OCI-LY1 (cell line): ENCODE measurements around the gene DHFR.
"Not testable (repeated sequence)": the region's sequence is repeated elsewhere in the genome, so short reads cannot be mapped to it uniquely, and the experiment has no call there.

Experiments used
- H2AFZ ChIP-seq: fragments of 200-600 bp; sonication (generic), shearing (Covaris generic); 2 replicates; pipeline ENCODE4 v1.6.0; 2014; ENCODE audit warnings: antibody characterized with exemption, mild to moderate bottlenecking, low read length
- H3F3A ChIP-seq: fragments of 200-600 bp; sonication (generic), shearing (Covaris generic); 2 replicates; pipeline ENCODE4 v1.6.0; 2014; ENCODE audit warnings: mild to moderate bottlenecking, antibody characterized with exemption, low read length, moderate library complexity; ENCODE audit not compliant: insufficient read depth
- H3K27ac ChIP-seq: fragments of 200-600 bp; sonication (generic); 2 replicates; pipeline ENCODE4 v1.5.1; 2014; ENCODE audit warnings: low read length, mixed run types, mild to moderate bottlenecking, low read depth; ENCODE audit not compliant: poor library complexity, severe bottlenecking
- H3K27me3 ChIP-seq: fragments of 200-600 bp; sonication (generic); 2 replicates; pipeline ENCODE4 v1.6.0; 2014; ENCODE audit warnings: antibody characterized with exemption, mild to moderate bottlenecking, low read length, moderate library complexity; ENCODE audit not compliant: insufficient read depth
- H3K36me3 ChIP-seq: fragments of 200-600 bp; sonication (generic); 2 replicates; pipeline ENCODE4 v1.6.1; 2014; ENCODE audit warnings: mild to moderate bottlenecking, antibody characterized with exemption, low read length, moderate library complexity, mixed read lengths; ENCODE audit not compliant: insufficient read depth
- H3K4me1 ChIP-seq: fragments of 200-600 bp; sonication (generic); 2 replicates; pipeline ENCODE4 v1.5.1; 2014; ENCODE audit warnings: mild to moderate bottlenecking, low read length, moderate library complexity; ENCODE audit not compliant: insufficient read depth, severe bottlenecking
- H3K4me2 ChIP-seq: fragments of 200-600 bp; sonication (generic), shearing (Covaris generic); 2 replicates; pipeline ENCODE4 v1.6.1; 2014; ENCODE audit warnings: low read length
- H3K4me3 ChIP-seq: fragments of 200-600 bp; sonication (generic); 2 replicates; pipeline ENCODE4 v1.5.1; 2014; ENCODE audit warnings: low read length, low read depth, mild to moderate bottlenecking, mixed read lengths; ENCODE audit not compliant: poor library complexity, severe bottlenecking
- H3K79me2 ChIP-seq: fragments of 200-600 bp; shearing (Covaris generic); 2 replicates; pipeline ENCODE4 v1.6.1; 2016; ENCODE audit warnings: mixed run types, low read length, mixed read lengths; ENCODE audit not compliant: insufficient read depth
- H3K9ac ChIP-seq: fragments of 200-600 bp; sonication (generic), shearing (Covaris generic); 2 replicates; pipeline ENCODE4 v1.6.1; 2014; ENCODE audit warnings: mild to moderate bottlenecking, low read length, mixed read lengths
- H3K9me2 ChIP-seq: fragments of 200-600 bp; sonication (generic), shearing (Covaris generic); 2 replicates; pipeline ENCODE4 v1.6.1; 2014; ENCODE audit warnings: low read depth, mild to moderate bottlenecking, low read length, mixed read lengths
- H3K9me3 ChIP-seq: fragments of 200-600 bp; shearing (Covaris generic); 2 replicates; pipeline ENCODE4 v1.6.1; 2014; ENCODE audit warnings: low read length, mixed read lengths
- H4K20me1 ChIP-seq: fragments of 200-600 bp; sonication (generic), shearing (Covaris generic); 2 replicates; pipeline ENCODE4 v1.6.0; 2016; ENCODE audit warnings: mild to moderate bottlenecking, low read length; ENCODE audit not compliant: insufficient read depth
- CTCF ChIP-seq: fragments of 200-600 bp; sonication (generic), shearing (Covaris generic); IDR thresholded peaks from 2 replicates; pipeline ENCODE4 v1.5.1; 2017; ENCODE audit warnings: mild to moderate bottlenecking, antibody characterized with exemption, low read length, moderate library complexity, mixed read lengths
- EZH2 ChIP-seq: fragments of 200-600 bp; sonication (generic), shearing (Covaris generic); IDR thresholded peaks from 2 replicates; pipeline ENCODE4 v1.8.0; 2017; ENCODE audit warnings: borderline replicate concordance, mixed run types, mild to moderate bottlenecking, antibody characterized with exemption, low read length, moderate library complexity, mixed read lengths

Gene DHFR

GRCh38 chr5:80667384-80667783 is 12.6 kb upstream of the DHFR start:
- Histone ChIP-seq H3K9me2 (no peaks in the 10 kb centered on the region), H3K79me2 (no peaks in the 10 kb centered on the region), H3F3A (no peaks in the 10 kb centered on the region), H3K9me3 (no peaks in the 10 kb centered on the region), H3K36me3 (peaks cover 63% of the 10 kb centered on the region), H3K27ac (peak overlapping the region; percentile 57), H3K4me2 (peak overlapping the region; percentile 52; the same call in 1 of the 2 replicates), H3K9ac (peak overlapping the region; percentile 30; the same call in 1 of the 2 replicates), H3K27me3 (no peaks in the 10 kb centered on the region), H4K20me1 (no peaks in the 10 kb centered on the region), H2AFZ (no peak overlapping the region), H3K4me1 (peaks cover 20% of the 10 kb centered on the region), H3K4me3 (peak overlapping the region; percentile 39)
- TF ChIP-seq EZH2 (no peak), CTCF (no peak)

- no peaks in the 10 kb centered on the region for H3K79me2 ChIP-seq
- no peak overlapping the region for H3K4me2 ChIP-seq
- H3K4me1 ChIP-seq = peaks cover 20% of the 10 kb centered on the region
- H3K36me3 ChIP-seq = peaks cover 80% of the 10 kb centered on the region
- H3F3A ChIP-seq = no peaks in the 10 kb centered on the region
- no peaks in the 10 kb centered on the region for H3K27me3 ChIP-seq
- H3K9me2 ChIP-seq = no peaks in the 10 kb centered on the region
- no peak for TF ChIP-seq EZH2
- TF ChIP-seq CTCF = no peak
- H3K9ac ChIP-seq = no peak overlapping the region
- no peaks in the 10 kb centered on the region for H3K9me3 ChIP-seq
- H2AFZ ChIP-seq = no peak overlapping the region
- H4K20me1 ChIP-seq = no peaks in the 10 kb centered on the region
- no peak overlapping the region for H3K4me3 ChIP-seq
- no peak overlapping the region for H3K27ac ChIP-seq
Observed at GRCh38 chr5:80665057-80665456, 10.3 kb upstream of the DHFR start.

GRCh38 chr5:80662108-80662507 is 7.3 kb upstream of the DHFR start:
- peaks cover 98% of the 10 kb centered on the region for H3K36me3 ChIP-seq
- H3K79me2 ChIP-seq = no peaks in the 10 kb centered on the region

GRCh38 chr5:80660661-80661060 is 5.9 kb upstream of the DHFR start:
- H3K9ac ChIP-seq, H3K27ac ChIP-seq, H3K27me3 ChIP-seq, H3K9me2 ChIP-seq, H3K4me3 ChIP-seq, H3K79me2 ChIP-seq, H3K9me3 ChIP-seq, H4K20me1 ChIP-seq, H3K4me2 ChIP-seq, H2AFZ ChIP-seq, H3F3A ChIP-seq: not testable (repeated sequence)
- peaks cover 11% of the 10 kb centered on the region for H3K4me1 ChIP-seq
- H3K36me3 ChIP-seq = peaks cover 88% of the 10 kb centered on the region

More at GRCh38 chr5:80662108-80662507, 7.3 kb upstream of the DHFR start:
- Histone ChIP-seq H3K9ac (no peak overlapping the region), H3F3A (no peaks in the 10 kb centered on the region), H3K27me3 (no peaks in the 10 kb centered on the region), H2AFZ (no peak overlapping the region), H3K4me3 (no peak overlapping the region), H4K20me1 (no peaks in the 10 kb centered on the region), H3K27ac (no peak overlapping the region), H3K4me2 (no peak overlapping the region), H3K4me1 (no peaks in the 10 kb centered on the region), H3K9me3 (no peaks in the 10 kb centered on the region), H3K9me2 (no peaks in the 10 kb centered on the region)
- TF ChIP-seq CTCF = no peak
- TF ChIP-seq EZH2 = no peak
